Stimulated activated naive CD4-positive, alpha-beta T cell treated with Interleukin-2 at 50 U/mL for 16 hours (primary cell): ENCODE results near the gene DDO.
"Not testable (repeated sequence)": the region's sequence is repeated elsewhere in the genome, so short reads cannot be mapped to it uniquely, and the experiment has no call there.

Experiments used
- DNase-seq: peaks from one replicate; lab custom pipeline; 2025; lab: John Stamatoyannopoulos, UW

DDO gene, protein sequence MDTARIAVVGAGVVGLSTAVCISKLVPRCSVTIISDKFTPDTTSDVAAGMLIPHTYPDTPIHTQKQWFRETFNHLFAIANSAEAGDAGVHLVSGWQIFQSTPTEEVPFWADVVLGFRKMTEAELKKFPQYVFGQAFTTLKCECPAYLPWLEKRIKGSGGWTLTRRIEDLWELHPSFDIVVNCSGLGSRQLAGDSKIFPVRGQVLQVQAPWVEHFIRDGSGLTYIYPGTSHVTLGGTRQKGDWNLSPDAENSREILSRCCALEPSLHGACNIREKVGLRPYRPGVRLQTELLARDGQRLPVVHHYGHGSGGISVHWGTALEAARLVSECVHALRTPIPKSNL

GRCh38 chr6:110415086-110415916 lies at the start of gene DDO:
Gene DDO (minus strand): TSS chr6:110415575. CDS start chr6:110413462, 2,113 bp downstream.
- DNase-seq: no peak

DNA sequence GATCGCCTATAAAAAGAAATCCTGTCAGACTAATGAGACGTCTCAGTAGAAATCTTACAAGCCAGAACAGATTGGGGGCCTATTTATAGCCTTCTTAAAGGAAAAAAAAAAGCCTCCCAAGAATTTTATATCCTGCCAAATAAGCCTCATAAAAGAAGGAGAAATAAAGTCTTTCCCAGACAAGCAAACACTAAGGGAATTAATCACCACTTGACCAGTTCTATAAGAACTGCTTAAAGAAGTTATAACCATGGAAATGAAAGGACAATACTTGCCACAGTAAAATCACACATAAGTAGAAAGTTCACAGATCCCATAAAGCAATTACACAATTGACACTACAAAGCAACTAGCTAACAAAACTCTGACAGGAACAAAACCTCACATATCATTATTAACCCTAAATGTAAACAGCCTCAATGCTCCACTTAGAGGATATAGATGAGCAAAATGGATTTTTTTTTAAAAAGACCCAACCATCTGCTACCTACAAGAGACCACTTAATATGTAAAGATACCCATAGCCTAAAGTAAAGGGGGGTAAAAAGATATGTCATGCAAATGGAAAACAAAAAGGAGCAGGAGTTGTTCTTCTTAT lies 47.6 kb upstream of the DDO start:
- no peak for DNase-seq

DNA sequence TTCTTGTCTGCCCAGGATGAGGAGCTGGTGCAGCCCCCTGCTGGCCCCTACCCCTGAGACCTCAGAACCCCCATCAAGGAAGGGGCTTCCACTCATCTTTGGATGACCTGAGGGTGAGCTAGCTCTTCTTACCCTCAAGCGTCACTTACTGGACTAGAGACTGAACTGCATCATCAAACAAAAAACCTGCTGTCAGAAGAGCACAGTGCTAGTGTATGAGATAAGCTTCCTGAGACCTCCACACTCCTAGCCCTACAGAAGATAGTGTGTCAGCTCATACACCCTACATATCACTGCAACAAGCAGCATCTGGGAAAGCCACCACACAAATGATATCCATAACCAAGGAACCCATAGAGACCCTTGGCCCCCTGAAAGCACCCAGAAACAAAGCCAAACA lies 46.0 kb upstream of the DDO start:
- DNase-seq: no peak

DNA sequence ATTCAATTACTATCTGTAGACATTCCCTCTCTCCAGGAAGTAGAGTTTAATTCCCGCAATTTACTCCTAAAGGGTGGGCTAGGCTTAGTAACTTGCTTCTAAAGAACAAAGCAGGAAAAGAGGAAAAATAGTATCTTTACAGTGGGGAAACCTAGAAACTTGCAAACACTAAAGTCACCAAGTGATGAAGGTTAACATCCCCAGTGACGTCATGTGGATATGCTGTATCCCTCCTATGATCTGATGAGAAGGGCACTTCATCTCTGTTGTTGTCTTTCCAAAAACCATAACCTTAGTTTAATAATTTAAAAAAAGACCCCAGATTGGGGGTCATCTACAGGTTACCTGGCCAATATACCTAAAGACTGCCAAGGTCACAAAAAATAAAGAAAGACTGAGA lies 43.8 kb upstream of the DDO start:
- no peak for DNase-seq

GRCh38 chr6:110458476-110458875 lies 43.1 kb upstream of the DDO start:
- no peak for DNase-seq

DNA sequence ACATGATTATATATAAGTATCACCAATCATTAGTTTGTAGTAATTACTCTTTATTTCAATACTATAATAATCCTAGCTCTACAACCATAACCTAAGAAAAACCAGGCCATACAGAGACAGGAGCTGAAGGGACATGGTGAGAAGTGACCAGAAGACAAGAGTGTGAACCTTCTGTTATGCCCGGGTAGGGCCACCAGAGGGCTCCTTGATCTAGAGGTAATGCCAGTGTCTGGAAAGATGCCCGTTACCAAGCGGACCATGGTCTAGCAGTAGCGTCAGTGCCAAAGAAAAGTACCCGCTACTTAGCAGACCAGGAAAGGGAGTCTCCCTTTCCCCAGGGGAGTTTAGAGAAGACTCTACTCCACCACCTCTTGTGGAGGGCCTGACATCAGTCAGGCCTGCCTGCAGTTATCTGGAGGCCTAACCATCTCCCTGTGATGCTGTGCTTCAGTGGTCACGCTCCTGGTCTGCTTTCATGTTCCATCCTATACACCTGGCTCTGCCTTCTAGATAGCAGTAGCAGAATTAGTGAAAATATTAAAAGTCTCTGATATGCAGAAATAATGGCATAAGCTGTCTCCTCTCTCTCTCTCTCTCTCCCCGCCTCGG lies 42.3 kb upstream of the DDO start:
- not testable (repeated sequence) for DNase-seq

DNA sequence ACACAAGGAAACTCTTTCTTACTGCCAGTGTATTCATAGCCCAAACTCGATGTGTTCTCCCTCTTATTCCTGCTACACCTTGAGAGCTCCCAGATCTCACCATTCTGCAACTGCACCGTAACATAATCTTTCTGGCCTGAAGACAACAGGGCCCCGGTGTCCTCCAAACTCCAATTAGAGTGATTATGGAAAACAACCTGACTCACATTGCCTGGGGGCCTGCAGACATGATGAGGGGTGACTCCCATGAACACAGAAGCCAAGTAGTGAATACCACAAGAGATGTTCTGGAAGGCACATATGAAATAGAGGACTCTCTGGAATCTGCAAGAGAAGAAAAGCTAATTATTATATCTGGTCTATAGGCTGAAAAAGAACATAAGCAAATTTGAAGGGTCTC lies 41.3 kb upstream of the DDO start:
- DNase-seq: no peak

DNA sequence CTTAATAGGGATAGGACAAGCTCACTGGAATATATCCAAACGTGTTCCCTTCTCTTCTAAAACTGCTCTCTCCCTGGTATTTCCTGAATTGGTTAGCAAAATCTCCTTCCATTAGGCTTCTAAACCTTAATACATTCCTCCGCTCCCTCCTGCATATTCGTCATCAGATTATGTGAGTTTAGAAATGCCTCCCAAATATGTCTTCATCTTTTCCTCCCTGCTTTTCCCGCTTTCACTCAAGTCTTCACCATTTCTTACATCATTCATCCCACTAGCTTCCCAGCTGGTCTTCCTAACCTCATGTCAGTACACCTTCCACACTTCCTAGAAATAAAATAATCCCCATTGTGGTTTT lies 34.1 kb upstream of the DDO start:
- no peak for DNase-seq

- no peak for DNase-seq
These were observed 33.6 kb upstream of the DDO start for GRCh38 chr6:110448846-110449540.

GRCh38 chr6:110447761-110448160 lies 32.4 kb upstream of the DDO start:
- no peak for DNase-seq

- no peak for DNase-seq
These were observed 31.0 kb upstream of the DDO start for GRCh38 chr6:110446405-110446804.

- no peak for DNase-seq
These were observed 24.7 kb upstream of the DDO start for GRCh38 chr6:110440026-110440425.

DNA sequence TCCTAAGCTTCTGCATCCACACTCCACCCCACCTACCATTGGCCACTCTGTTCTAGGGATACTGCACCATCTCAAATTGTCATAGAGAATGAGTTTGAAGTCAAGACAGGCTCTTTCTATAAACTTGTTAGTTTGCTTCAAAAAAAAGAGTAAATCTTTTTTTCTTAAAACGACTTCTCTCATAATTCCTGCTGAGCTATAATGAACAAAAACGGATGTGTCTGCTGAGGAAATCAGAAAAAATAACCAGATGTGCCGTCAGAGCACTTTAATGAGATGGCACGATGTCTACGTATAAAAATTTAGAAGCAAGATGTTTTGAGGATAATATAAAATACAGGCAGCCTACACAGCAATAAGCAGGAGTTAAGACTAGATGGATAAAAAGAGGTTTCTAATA lies 24.0 kb upstream of the DDO start:
- no peak for DNase-seq

DNA sequence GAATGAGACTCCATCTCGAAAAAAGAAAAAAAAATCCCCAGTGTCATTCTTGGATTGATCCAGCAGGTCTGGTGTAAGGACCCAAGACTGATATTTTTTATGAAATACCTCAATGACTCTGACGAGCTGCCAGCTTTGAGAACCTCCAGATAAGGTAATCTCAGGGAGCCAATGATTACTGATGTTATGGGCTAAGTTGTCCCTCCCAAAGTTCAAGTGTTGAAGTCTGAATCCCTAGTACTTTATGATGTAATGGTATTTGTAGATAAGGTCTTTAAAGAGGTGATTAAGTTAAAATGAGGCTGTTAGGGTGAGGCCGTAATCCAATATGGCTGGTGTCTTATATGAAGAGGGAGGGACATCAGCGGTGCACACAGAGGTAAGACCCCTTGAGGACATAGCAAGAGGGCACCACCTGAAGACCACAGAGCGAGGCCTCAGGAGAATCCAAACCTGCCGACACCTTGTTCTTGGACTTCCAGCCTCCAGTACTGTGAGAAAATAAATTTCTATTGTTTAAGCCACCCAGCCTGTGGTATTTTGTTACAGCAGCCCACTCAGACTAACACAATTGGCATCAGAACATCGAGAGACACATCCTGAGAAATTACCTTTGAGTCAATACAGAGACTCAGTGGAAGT lies 19.7 kb upstream of the DDO start:
- no peak for DNase-seq

GRCh38 chr6:110432285-110432900 lies 17.0 kb upstream of the DDO start:
- DNase-seq: no peak

GRCh38 chr6:110430741-110431140 lies 15.4 kb upstream of the DDO start:
- no peak for DNase-seq

- no peak for DNase-seq
These were observed 14.9 kb upstream of the DDO start for GRCh38 chr6:110430236-110430635.

- no peak for DNase-seq
These were observed 12.8 kb upstream of the DDO start for GRCh38 chr6:110428153-110428552.

- DNase-seq: no peak
These were observed 10.4 kb upstream of the DDO start for GRCh38 chr6:110425816-110426215.

DNA sequence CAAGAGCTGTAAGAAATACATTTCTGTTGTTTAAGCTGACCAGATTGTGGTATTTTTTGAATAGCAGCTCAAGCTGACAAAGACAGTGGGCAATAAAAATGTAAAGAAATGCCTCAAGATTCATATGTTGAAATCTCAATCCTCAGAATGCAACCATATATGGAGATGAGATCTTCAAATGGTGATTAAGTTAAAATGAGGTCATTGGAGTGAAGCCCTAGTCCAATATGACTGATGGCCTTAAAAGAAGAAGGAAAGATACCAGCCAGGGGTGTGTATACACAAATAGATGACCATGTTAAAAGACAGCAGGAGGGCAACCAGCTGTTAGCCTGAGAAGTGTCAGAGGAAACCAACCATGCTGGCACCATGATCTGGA lies 7.1 kb upstream of the DDO start:
- DNase-seq: no peak

DNA sequence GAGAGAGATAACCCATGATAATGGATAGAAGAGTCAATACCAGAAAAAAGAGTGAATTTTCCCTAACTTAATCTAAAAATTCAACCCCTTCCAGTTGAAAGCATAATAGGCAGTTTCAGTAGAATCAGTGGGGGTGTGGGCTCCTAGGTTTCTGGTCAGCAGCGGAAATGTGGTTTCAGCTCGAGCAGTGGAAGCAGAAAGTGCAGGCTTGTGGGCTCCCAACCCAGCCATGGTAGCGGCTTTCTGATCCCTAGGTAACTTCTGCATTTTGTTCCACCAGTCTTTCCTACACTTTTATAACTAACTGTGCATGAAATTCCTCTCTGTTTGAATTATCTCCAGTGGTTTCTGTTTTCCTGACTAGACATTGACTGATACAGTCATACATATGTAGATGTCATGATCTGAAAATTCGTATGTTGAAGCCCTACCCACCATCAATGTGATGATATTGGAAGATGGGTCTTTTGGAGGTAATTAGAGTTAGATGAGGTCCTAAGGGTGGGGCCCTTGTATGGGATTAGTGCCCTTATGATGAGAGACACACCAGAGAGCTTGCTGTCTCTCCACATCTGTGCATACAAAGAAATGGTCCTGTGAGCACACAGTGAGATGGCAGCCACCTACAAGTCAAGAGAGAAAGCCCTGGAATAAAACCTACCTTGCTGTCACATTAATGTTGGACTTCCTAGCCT lies 6.5 kb upstream of the DDO start:
- no peak for DNase-seq
